ENCODE data around the gene LIN7A.

Gene LIN7A

DNA sequence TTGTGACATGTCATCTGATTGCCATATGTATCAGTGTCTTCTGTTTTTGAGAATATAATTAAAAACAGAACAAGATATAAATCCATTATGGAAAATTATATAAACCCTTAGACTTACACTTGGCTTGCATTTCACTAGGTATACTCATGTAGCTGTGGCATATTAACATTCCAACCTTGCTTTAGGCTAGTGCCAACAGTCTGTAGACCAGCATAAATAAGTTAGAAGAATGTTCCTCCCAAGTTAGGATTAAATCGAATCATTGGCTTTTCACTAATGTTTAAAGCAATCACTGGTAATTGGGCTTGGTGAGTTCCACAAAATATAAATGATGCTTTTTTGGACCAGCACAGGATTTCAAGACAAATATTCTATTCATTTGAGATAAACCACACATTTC lies 103.0 kb downstream of the LIN7A start:
- H3K4me3 ChIP-seq (ENCODE audit: low read depth, low read length), result no peak overlapping the region
- TF ChIP-seq, protein P1, sequence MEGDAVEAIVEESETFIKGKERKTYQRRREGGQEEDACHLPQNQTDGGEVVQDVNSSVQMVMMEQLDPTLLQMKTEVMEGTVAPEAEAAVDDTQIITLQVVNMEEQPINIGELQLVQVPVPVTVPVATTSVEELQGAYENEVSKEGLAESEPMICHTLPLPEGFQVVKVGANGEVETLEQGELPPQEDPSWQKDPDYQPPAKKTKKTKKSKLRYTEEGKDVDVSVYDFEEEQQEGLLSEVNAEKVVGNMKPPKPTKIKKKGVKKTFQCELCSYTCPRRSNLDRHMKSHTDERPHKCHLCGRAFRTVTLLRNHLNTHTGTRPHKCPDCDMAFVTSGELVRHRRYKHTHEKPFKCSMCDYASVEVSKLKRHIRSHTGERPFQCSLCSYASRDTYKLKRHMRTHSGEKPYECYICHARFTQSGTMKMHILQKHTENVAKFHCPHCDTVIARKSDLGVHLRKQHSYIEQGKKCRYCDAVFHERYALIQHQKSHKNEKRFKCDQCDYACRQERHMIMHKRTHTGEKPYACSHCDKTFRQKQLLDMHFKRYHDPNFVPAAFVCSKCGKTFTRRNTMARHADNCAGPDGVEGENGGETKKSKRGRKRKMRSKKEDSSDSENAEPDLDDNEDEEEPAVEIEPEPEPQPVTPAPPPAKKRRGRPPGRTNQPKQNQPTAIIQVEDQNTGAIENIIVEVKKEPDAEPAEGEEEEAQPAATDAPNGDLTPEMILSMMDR (IDR thresholded peaks at IDR 0.05; ENCODE audit: control insufficient read depth, extremely low read depth, insufficient read depth), result no peak
- DNase-seq (ENCODE audit: low read depth), result no peak

DNA sequence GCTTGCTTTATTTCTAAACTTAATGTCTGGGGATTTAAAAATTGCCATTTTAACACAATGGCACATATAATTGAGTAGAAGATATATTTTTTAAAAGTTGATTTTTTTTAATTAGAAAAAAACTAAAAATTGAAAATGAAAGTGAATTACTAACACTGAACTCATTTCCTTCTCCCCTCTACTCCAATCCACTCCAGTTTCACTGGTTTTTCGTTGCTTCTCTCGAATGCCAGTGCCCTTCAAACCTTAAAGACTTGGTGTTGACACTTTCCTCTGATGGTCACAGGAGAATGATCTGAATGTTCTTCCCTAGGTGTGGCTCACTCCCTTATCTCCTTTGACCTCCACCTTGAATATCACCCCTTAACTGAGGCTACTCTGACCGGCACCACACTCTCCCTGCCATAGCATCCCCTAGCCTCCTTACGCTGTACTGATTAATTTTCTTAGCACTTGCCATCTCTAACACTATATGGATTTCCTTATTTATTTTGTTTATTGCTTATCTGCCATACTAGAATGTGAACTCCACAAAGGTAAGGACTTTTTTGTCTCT lies 107.1 kb downstream of the LIN7A start:
- no peak for DNase-seq (ENCODE audit: low read depth)
- TF ChIP-seq, protein P1 (IDR thresholded peaks at IDR 0.05; ENCODE audit: control insufficient read depth, extremely low read depth, insufficient read depth), result no peak

DNA sequence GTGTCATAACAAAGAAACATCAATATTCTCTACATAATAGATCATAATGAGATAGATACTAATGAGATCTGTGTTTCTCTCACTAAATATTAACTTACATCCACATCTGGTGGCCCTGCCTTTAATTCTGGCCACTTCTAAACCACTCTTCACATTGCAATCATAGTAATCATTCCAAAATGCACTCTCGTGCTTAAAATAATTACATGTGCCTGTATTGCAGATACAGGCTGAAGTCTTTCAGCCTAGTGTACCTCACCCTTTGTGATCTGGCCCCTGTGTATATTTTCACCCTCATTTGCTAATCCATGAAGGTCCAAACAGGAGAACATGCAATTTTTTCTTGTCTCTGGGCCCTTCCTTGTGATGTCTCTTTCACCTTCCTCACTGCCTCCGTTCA lies 108.0 kb downstream of the LIN7A start:
- TF ChIP-seq, protein P1 (IDR thresholded peaks at IDR 0.05; ENCODE audit: control insufficient read depth, extremely low read depth, insufficient read depth), result no peak
- DNase-seq (ENCODE audit: low read depth), result no peak

More for the DNA sequence above, 107.1 kb downstream of the LIN7A start:
- H3K4me3 ChIP-seq (ENCODE audit: low read depth, low read length), result no peak overlapping the region

DNA sequence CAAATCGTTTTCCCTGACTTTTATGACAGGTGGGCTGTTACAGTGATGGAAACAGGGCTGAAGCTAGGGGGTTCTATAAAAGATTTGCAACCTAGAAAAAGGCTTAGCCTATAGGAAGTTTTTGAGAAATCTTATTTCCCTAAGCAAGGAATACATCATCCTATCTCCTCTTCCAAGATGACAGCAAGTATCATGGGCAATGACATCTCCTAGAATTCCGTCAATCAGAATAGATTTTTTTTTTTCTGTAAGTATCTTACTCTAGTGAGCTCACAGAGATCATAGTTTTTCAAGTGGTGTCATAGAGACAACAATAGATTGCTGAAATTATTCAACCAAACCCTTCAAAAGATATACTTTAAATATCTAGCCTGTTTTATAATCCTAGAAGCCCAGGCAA lies 112.2 kb downstream of the LIN7A start:
- no peak overlapping the region for H3K4me3 ChIP-seq (ENCODE audit: low read depth, low read length)
- TF ChIP-seq, protein P1 (IDR thresholded peaks at IDR 0.05; ENCODE audit: control insufficient read depth, extremely low read depth, insufficient read depth), result no peak
- DNase-seq (ENCODE audit: low read depth), result no peak

More for the DNA sequence above, 108.0 kb downstream of the LIN7A start:
- no peak overlapping the region for H3K4me3 ChIP-seq (ENCODE audit: low read depth, low read length)

DNA sequence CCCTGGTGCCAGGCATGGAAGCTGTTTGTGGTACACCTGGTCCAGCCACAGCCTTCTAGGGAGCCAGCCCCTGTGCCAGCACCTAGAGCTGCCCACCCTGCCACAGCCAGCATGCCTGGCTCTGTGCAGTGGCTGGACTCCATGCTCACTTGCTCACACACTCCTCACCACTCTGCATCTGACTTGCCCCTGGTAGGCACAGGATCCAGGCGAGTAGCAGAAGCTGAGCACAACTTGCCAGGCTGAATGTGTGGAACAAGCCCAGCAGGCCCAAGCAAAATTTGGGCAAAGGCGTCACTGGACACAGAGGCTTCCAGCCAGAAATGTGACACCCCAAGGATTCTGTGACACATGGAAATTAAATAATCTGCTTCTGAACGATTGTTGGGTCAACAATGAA lies 114.3 kb downstream of the LIN7A start:
- no peak for DNase-seq (ENCODE audit: low read depth)
- no peak overlapping the region for H3K4me3 ChIP-seq (ENCODE audit: low read depth, low read length)
- TF ChIP-seq, protein P1 (IDR thresholded peaks at IDR 0.05; ENCODE audit: control insufficient read depth, extremely low read depth, insufficient read depth), result no peak

DNA sequence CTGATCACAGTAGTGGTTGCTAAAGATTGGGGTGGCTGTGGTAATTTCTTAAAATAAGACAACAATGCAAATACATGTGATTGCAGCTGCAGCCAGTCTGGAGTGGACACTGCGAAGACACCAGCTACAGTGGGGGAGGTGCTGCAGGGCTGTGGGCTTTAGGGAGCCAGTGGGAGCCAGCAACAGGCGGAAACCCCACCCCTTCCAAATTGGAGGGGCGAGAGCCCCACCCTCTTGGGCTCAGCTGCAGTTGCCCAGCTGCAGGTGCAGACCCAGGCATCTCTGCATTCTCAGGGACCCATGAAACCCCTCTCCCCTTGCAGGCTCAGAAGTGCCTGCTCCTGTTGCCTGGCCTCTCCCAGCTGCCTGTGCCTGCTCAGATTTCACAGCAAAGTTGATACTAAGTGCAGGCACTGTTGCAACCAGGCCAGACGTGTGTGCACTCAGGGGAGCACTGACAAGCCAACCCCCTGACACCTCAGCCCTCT lies 116.2 kb downstream of the LIN7A start:
- no peak overlapping the region for H3K4me3 ChIP-seq (ENCODE audit: low read depth, low read length)
- TF ChIP-seq, protein P1 (IDR thresholded peaks at IDR 0.05; ENCODE audit: control insufficient read depth, extremely low read depth, insufficient read depth), result no peak
- no peak for DNase-seq (ENCODE audit: low read depth)

DNA sequence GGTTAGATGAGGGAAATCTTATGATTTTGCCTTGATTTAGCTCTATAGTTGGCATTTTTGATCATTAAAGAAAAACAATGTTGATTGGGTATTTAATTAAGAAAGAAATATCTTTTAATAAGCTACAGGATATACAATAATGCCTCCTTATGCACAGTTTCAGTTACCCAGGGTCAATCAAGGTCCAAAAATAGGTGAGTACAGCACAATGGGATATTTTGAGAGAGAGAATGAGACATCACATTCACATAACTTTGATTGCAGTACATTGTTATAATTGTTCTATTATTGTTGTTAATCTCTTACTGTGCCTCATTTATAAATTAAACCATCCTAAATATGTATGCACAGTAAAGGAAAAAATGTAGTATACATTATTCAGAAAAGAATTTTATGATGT lies 118.9 kb downstream of the LIN7A start:
- no peak for DNase-seq (ENCODE audit: low read depth)
- TF ChIP-seq, protein P1 (IDR thresholded peaks at IDR 0.05; ENCODE audit: control insufficient read depth, extremely low read depth, insufficient read depth), result no peak
- H3K4me3 ChIP-seq (ENCODE audit: low read depth, low read length), result no peak overlapping the region

Data from LNCaP clone FGC (cell line).